ENCODE data around the gene LRMDA. TPM values are rescaled to one million over a fixed set of nuclear protein-coding genes. Genes with fewer than 3 reads are reported as not detected.

The LRMDA gene
- polyA plus RNA-seq, 2 of the 4 experiments (the other 2 are of a cell fraction), result 4.6 to 5.2 TPM

- TF ChIP-seq RAD21 (conservative IDR thresholded peaks at IDR 0.05 in 1 of 2, IDR thresholded peaks at IDR 0.05 in 1 of 2) (peak in 1 of 2 experiments; percentile 12; a peak in 1 of 5 replicates), KDM1A (IDR thresholded peaks at IDR 0.05; ENCODE audit: low read depth) (no peak), HOXB5 (CRISPR knock-in tag; IDR thresholded peaks at IDR 0.05) (peak; percentile 48; the same call in 1 of the 2 replicates), EHF (CRISPR knock-in tag; IDR thresholded peaks at IDR 0.05) (no peak), RARB (CRISPR knock-in tag; IDR thresholded peaks at IDR 0.05) (no peak), CBX2 (IDR thresholded peaks at IDR 0.05; ENCODE audit: borderline replicate concordance, low read depth) (no peak), KDM5A (IDR thresholded peaks at IDR 0.05) (no peak), MAFK (IDR thresholded peaks at IDR 0.05; ENCODE audit: partially characterized antibody) (peak; percentile 13), RFX5 (IDR thresholded peaks at IDR 0.05) (no peak), ZSCAN20 (CRISPR knock-in tag; IDR thresholded peaks at IDR 0.05) (no peak), E2F6 (IDR thresholded peaks at IDR 0.05; ENCODE audit: borderline replicate concordance, low read depth) (peak; percentile 16; the same call in 1 of the 2 replicates), HMGXB4 (CRISPR knock-in tag; IDR thresholded peaks at IDR 0.05; ENCODE audit: borderline replicate concordance) (no peak), MAZ (IDR thresholded peaks at IDR 0.05; ENCODE audit: borderline replicate concordance, low read depth, low read length) (no peak), POLR2A (IDR thresholded peaks at IDR 0.05; ENCODE audit: low read length) (peak; percentile 17; the same call in 1 of the 2 replicates), NFE2L2 (conservative IDR thresholded peaks at IDR 0.05; ENCODE audit: low read length) (0 out of 2 replicates have a peak, but pooled peaks have one; percentile 7), NPAS2 (CRISPR knock-in tag; IDR thresholded peaks at IDR 0.05; ENCODE audit: borderline replicate concordance) (no peak), HDAC2 (IDR thresholded peaks at IDR 0.05) (no peak), CHD4 (IDR thresholded peaks at IDR 0.05; ENCODE audit: borderline replicate concordance) (no peak), REST (IDR thresholded peaks at IDR 0.05) (no peak), SMC3 (IDR thresholded peaks at IDR 0.05) (no peak), ZFP36 (IDR thresholded peaks at IDR 0.05; ENCODE audit: borderline replicate concordance, partially characterized antibody) (no peak), HOXA7 (CRISPR knock-in tag; IDR thresholded peaks at IDR 0.05) (no peak), MYC (IDR thresholded peaks at IDR 0.05; ENCODE audit: borderline replicate concordance, low read length) (no peak), ZC3H11A (IDR thresholded peaks at IDR 0.05) (no peak)
- TF ChIP-seq, protein P1, sequence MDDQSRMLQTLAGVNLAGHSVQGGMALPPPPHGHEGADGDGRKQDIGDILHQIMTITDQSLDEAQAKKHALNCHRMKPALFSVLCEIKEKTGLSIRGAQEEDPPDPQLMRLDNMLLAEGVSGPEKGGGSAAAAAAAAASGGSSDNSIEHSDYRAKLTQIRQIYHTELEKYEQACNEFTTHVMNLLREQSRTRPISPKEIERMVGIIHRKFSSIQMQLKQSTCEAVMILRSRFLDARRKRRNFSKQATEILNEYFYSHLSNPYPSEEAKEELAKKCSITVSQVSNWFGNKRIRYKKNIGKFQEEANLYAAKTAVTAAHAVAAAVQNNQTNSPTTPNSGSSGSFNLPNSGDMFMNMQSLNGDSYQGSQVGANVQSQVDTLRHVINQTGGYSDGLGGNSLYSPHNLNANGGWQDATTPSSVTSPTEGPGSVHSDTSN (IDR thresholded peaks at IDR 0.05), result no peak
- TF ChIP-seq, protein P2, sequence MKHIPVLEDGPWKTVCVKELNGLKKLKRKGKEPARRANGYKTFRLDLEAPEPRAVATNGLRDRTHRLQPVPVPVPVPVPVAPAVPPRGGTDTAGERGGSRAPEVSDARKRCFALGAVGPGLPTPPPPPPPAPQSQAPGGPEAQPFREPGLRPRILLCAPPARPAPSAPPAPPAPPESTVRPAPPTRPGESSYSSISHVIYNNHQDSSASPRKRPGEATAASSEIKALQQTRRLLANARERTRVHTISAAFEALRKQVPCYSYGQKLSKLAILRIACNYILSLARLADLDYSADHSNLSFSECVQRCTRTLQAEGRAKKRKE (CRISPR knock-in tag; IDR thresholded peaks at IDR 0.05; ENCODE audit: low read depth), result no peak
- TF ChIP-seq, protein P3, sequence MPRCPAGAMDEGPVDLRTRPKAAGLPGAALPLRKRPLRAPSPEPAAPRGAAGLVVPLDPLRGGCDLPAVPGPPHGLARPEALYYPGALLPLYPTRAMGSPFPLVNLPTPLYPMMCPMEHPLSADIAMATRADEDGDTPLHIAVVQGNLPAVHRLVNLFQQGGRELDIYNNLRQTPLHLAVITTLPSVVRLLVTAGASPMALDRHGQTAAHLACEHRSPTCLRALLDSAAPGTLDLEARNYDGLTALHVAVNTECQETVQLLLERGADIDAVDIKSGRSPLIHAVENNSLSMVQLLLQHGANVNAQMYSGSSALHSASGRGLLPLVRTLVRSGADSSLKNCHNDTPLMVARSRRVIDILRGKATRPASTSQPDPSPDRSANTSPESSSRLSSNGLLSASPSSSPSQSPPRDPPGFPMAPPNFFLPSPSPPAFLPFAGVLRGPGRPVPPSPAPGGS (IDR thresholded peaks at IDR 0.05), result no peak
Observed at GRCh38 chr10:75403144-75403938, 28.1 kb upstream of the LRMDA start (continued).

All from A549 (cell line).